PC-3 (cell line): ENCODE results near the gene HCFC1. TPM values are rescaled to one million over a fixed set of nuclear protein-coding genes. Genes with fewer than 3 reads are reported as not detected.
A peak's percentile ranks its signal among the peaks of the same experiment; 100 is the strongest.

Experiments
- ATAC-seq: fragments of 200-7000 bp; cut with Tn5 transposase; 2 replicates; pipeline ENCODE4 v1.9.1; 2020; ENCODE audit warnings: mild to moderate bottlenecking, moderate library complexity
- BruUV-seq: library from RNA; stranded (reverse); fragments of 400-500 nt; replicated peaks from 2 replicates; lab custom pipeline; 2021; lab: Mats Ljungman, UMichigan
- CTCF ChIA-PET: fragments of 300-600 bp; sonication (Branson Sonifier 250); formaldehyde crosslinking; loops from one replicate; lab custom pipeline; 2022; ENCODE audit warnings: antibody characterized with exemption; lab: Charles Lee
- POLR2A ChIA-PET: fragments of 300-600 bp; sonication (Branson Sonifier 250); formaldehyde crosslinking; loops from one replicate; lab custom pipeline; 2022; ENCODE audit warnings: antibody characterized with exemption; ENCODE audit not compliant: unreplicated experiment; lab: Charles Lee
- DNase-seq: peaks from one replicate; pipeline ENCODE4 v3.0.0-alpha.2; 2015
- H2AFZ ChIP-seq: fragments of 300-600 bp; sonication (generic); 2 replicates; pipeline ENCODE4 v1.6.0; 2016; ENCODE audit warnings: antibody characterized with exemption, low read length
- H3F3A ChIP-seq: fragments of 300-600 bp; sonication (generic); one replicate; pipeline ENCODE4 v1.6.0; 2017; ENCODE audit warnings: antibody characterized with exemption, low read length, control low read depth, mild to moderate bottlenecking; ENCODE audit not compliant: unreplicated experiment
- H3K27ac ChIP-seq: fragments of 300-600 bp; sonication (generic); 2 replicates; pipeline ENCODE4 v1.5.1; 2016; ENCODE audit warnings: mild to moderate bottlenecking, low read length
- H3K27me3 ChIP-seq: fragments of 300-600 bp; sonication (generic); 2 replicates; pipeline ENCODE4 v1.6.1; 2016; ENCODE audit warnings: low read length, mixed read lengths
- H3K36me3 ChIP-seq: fragments of 300-600 bp; sonication (generic); 2 replicates; pipeline ENCODE4 v1.6.1; 2016; ENCODE audit warnings: low read depth, mixed run types, low read length, mixed read lengths
- H3K4me1 ChIP-seq: fragments of 300-600 bp; sonication (generic); 2 replicates; pipeline ENCODE4 v1.5.1; 2016; ENCODE audit warnings: low read length; ENCODE audit not compliant: insufficient read depth
- H3K4me2 ChIP-seq: fragments of 300-600 bp; sonication (generic); 2 replicates; pipeline ENCODE4 v1.6.0; 2016; ENCODE audit warnings: low read length
- H3K4me3 ChIP-seq: fragments of 300-600 bp; sonication (generic); 2 replicates; pipeline ENCODE4 v1.5.1; 2016; ENCODE audit warnings: mild to moderate bottlenecking, low read length, mixed read lengths
- H3K79me2 ChIP-seq: fragments of 300-600 bp; sonication (generic); 2 replicates; pipeline ENCODE4 v1.6.1; 2017; ENCODE audit warnings: low read length, mixed read lengths
- H3K9ac ChIP-seq: fragments of 300-600 bp; sonication (generic); 2 replicates; pipeline ENCODE4 v1.6.0; 2016; ENCODE audit warnings: mild to moderate bottlenecking, low read length
- H3K9me2 ChIP-seq: fragments of 300-600 bp; sonication (generic); replicated peaks from 2 replicates; pipeline ENCODE4 v1.6.1; 2016; ENCODE audit warnings: mixed run types, low read length, mixed read lengths
- H3K9me3 ChIP-seq: fragments of 300-600 bp; sonication (generic); 2 replicates; pipeline ENCODE4 v1.6.1; 2016; ENCODE audit warnings: low read length, mixed read lengths
- H4K20me1 ChIP-seq: fragments of 300-600 bp; sonication (generic); 2 replicates; pipeline ENCODE4 v1.6.1; 2016; ENCODE audit warnings: low read length, mixed read lengths
- EZH2 ChIP-seq: fragments of 300-600 bp; sonication (generic); IDR thresholded peaks from one replicate; pipeline ENCODE4 v1.6.1; 2017; ENCODE audit warnings: antibody characterized with exemption, mild to moderate bottlenecking, low read length; ENCODE audit not compliant: unreplicated experiment
- EZH2phosphoT487 ChIP-seq: fragments of 300-600 bp; sonication (generic); IDR thresholded peaks from 2 replicates; pipeline ENCODE4 v1.6.1; 2018; ENCODE audit warnings: mild to moderate bottlenecking, antibody characterized with exemption, low read length, borderline replicate concordance
- intact Hi-C: fragments of 100-400 bp; cut with micrococcal nuclease; formaldehyde crosslinking; loops from 2 replicates; pipeline ENCODE4 v1.9.0; 2023
- total RNA-seq: library from RNA; depleted of rRNA; stranded (reverse); fragments of >200 nt; gene quantifications from 2 replicates; pipeline ENCODE4 v1.2.3, GENCODE V29; 2014
- TF ChIP-seq, protein P1 (sequence below): fragments of 300-600 bp; sonication (generic); conservative IDR thresholded peaks from 2 replicates; pipeline ENCODE4 v1.5.1; 2017; ENCODE audit warnings: antibody characterized with exemption, low read depth, mild to moderate bottlenecking, low read length

The HCFC1 gene
- total RNA-seq, 1 experiment from 2014 or later = 66.9 TPM

DNA sequence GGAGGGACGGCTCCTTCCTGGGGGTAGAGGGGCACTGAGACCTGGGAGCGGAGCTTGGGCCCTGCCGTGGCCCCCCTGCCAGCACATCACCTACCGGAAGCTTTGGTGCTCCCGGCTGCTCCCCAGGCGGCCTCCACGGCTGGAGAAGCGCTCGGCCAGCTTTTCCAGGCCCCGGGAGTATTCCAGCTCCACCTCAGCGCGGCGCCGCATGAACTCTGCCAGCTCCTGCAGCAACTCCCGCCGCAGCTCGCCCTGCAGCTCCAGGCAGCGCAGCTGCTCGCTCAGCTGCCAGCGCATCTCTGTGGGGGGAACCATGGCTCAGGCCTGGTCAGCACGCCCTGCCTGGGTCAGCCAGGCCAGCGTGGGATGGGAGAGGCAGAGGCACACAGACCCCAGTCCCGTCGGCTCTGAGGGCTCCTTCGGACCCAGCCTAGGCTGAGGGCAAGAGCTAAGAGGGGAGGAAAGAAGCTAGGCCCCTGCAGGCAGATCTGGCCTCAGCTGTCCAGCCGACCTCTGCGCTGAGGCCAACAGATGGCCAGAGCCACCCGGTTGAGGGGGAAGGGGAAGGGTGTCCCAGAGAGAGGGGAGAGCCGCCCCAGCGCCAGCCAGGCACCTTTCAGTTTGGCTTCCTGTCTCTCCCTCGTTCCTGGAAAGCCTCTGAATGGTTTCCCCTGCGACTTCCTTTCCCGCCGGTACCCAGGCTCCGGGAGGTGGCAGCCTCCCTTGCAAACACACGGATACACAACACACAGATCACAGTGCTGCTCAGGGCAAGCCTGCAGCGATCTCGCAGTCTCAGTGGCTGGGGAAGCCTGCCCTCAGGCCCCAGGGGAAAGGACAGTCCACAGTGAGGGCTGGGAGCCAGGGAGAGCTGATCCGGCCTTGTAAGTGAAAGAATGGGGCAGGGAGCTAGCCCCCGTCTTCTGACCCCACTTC, 49.8 kb downstream of the HCFC1 start:
- BruUV-seq = no TSS peak
- Histone ChIP-seq H3K9ac (no peak overlapping the region), H3K9me3 (no peaks in the 10 kb centered on the region), H3K79me2 (no peaks in the 10 kb centered on the region), H3K36me3 (no peaks in the 10 kb centered on the region), H3K4me3 (no peak overlapping the region), H3K9me2 (no peaks in the 10 kb centered on the region), H3K27me3 (no peaks in the 10 kb centered on the region), H3K27ac (no peak overlapping the region), H3K4me2 (no peak overlapping the region), H4K20me1 (no peaks in the 10 kb centered on the region), H3K4me1 (peaks cover 3% of the 10 kb centered on the region), H2AFZ (no peak overlapping the region), H3F3A (no peaks in the 10 kb centered on the region)
- POLR2A ChIA-PET = no interaction called here
- CTCF ChIA-PET = interaction anchor here (1.4 kb wide), 1 partner anchor 25 kb away, joined by 16 read pairs; no protein-coding TSS in a partner anchor
- peak; percentile 16; the same call in 1 of the 2 replicates for ATAC-seq
- TF ChIP-seq EZH2phosphoT487 (no peak), EZH2 (no peak)
- TF ChIP-seq, protein P1, sequence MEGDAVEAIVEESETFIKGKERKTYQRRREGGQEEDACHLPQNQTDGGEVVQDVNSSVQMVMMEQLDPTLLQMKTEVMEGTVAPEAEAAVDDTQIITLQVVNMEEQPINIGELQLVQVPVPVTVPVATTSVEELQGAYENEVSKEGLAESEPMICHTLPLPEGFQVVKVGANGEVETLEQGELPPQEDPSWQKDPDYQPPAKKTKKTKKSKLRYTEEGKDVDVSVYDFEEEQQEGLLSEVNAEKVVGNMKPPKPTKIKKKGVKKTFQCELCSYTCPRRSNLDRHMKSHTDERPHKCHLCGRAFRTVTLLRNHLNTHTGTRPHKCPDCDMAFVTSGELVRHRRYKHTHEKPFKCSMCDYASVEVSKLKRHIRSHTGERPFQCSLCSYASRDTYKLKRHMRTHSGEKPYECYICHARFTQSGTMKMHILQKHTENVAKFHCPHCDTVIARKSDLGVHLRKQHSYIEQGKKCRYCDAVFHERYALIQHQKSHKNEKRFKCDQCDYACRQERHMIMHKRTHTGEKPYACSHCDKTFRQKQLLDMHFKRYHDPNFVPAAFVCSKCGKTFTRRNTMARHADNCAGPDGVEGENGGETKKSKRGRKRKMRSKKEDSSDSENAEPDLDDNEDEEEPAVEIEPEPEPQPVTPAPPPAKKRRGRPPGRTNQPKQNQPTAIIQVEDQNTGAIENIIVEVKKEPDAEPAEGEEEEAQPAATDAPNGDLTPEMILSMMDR = no peak
- no peak for DNase-seq
- intact Hi-C loops = no loop called here

DNA sequence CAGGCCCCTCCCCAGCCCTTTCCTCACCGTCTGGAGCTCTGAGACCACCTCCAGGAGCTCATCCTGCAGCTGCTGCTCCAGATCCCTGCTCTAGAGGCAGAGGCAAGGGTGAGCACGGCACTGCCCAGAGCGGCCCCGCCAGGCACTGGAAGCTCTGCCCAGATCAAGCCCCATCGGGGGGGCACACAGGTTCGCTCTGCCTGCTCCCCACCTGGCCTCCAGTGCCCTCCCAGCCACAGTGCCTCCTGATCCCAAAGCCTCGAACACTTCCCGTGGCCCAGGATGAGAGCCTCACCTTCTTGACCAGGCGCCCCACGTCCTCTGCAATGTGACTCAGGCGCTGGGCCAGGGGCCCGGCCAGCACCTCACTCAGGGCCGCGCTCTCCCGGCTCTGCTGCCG, 50.5 kb downstream of the HCFC1 start:
- H3K4me2 ChIP-seq = no peak overlapping the region
- no peak overlapping the region for H3K4me3 ChIP-seq
- no peaks in the 10 kb centered on the region for H3K4me1 ChIP-seq
- H2AFZ ChIP-seq = no peak overlapping the region
- DNase-seq (no peak), ATAC-seq (no peak)
- ChIA-PET CTCF (no interaction called here), POLR2A (no interaction called here)
- H3F3A ChIP-seq = no peaks in the 10 kb centered on the region
- intact Hi-C loops = no loop called here
- H4K20me1 ChIP-seq = no peaks in the 10 kb centered on the region
- no peaks in the 10 kb centered on the region for H3K79me2 ChIP-seq
- no TSS peak for BruUV-seq
- no peaks in the 10 kb centered on the region for H3K9me3 ChIP-seq
- TF ChIP-seq, protein P1 = no peak
- TF ChIP-seq EZH2 = no peak
- H3K27me3 ChIP-seq = no peaks in the 10 kb centered on the region
- H3K9me2 ChIP-seq = no peaks in the 10 kb centered on the region
- H3K36me3 ChIP-seq = no peaks in the 10 kb centered on the region
- H3K27ac ChIP-seq = no peak overlapping the region
- H3K9ac ChIP-seq = no peak overlapping the region

DNA sequence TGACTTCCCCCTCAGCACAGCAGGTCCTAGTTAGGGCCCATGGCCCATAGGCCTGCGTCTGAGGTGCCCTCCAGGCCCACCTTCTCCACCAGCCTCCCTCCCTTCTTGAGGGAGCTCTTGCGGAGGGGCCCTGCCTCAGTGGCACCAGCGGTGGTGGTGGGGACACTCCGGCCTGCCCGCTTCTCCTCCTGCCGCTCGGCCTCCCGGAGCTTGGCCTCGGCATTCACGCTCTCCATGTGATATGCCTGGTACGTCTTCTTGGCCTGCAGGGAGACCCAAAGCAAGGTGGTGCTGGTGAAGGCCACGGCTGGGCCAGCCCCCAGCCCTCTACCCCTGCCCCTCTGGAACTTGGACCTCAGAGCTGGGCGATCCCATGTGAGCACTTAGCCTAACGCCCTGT, 51.1 kb downstream of the HCFC1 start:
- Histone ChIP-seq H3K9me3 (no peaks in the 10 kb centered on the region), H2AFZ (no peak overlapping the region), H3K27me3 (no peaks in the 10 kb centered on the region), H3K9me2 (no peaks in the 10 kb centered on the region), H3K4me3 (no peak overlapping the region), H3K36me3 (no peaks in the 10 kb centered on the region), H3K4me2 (no peak overlapping the region), H3K27ac (no peak overlapping the region), H3K9ac (no peak overlapping the region), H3K79me2 (no peaks in the 10 kb centered on the region), H3K4me1 (no peaks in the 10 kb centered on the region), H3F3A (no peaks in the 10 kb centered on the region), H4K20me1 (no peaks in the 10 kb centered on the region)
- no TSS peak for BruUV-seq
- POLR2A ChIA-PET = no interaction called here
- ATAC-seq (no peak), DNase-seq (no peak)
- intact Hi-C loops = no loop called here
- CTCF ChIA-PET = no interaction called here
- TF ChIP-seq, protein P1 = no peak
- TF ChIP-seq EZH2phosphoT487 = no peak
- no peak for TF ChIP-seq EZH2
